Activated CD4-positive, alpha-beta T cell treated with anti-CD3 and anti-CD28 coated beads for 36 hours (primary cell): ENCODE data around the gene DOCK11. TPM values are rescaled to one million over a fixed set of nuclear protein-coding genes. Genes with fewer than 3 reads are reported as not detected.

Source experiments
- ATAC-seq: fragments of 200-7000 bp; cut with Tn5 transposase; one replicate; pipeline ENCODE4 v1.10.0; 2021; ENCODE audit warnings: mild to moderate bottlenecking, moderate library complexity
- CTCF ChIA-PET: fragments of 350-600 bp; sonication (Branson Sonifier 250); formaldehyde crosslinking; loops from one replicate; lab custom pipeline; 2021; ENCODE audit warnings: antibody characterized with exemption; lab: Charles Lee
- POLR2A ChIA-PET: fragments of 350-600 bp; sonication (Branson Sonifier 250); formaldehyde crosslinking; loops from one replicate; lab custom pipeline; 2021; ENCODE audit warnings: antibody characterized with exemption, inconsistent platforms; lab: Charles Lee
- DNase-seq: peaks from one replicate; pipeline ENCODE4 v3.0.0-alpha.2; 2020
- H3K27ac Mint-ChIP-seq: one replicate; pipeline ENCODE4 v1.8.0; 2021; ENCODE audit warnings: mixed read lengths
- H3K27me3 Mint-ChIP-seq: one replicate; pipeline ENCODE4 v1.8.0; 2021; ENCODE audit warnings: mixed read lengths
- H3K36me3 Mint-ChIP-seq: one replicate; pipeline ENCODE4 v1.8.0; 2021; ENCODE audit warnings: low read depth, mixed read lengths
- H3K4me1 Mint-ChIP-seq: one replicate; pipeline ENCODE4 v1.8.0; 2021; ENCODE audit warnings: mixed read lengths
- H3K4me3 Mint-ChIP-seq: one replicate; pipeline ENCODE4 v1.8.0; 2021; ENCODE audit warnings: mild to moderate bottlenecking, moderate library complexity, mixed read lengths
- H3K9me3 Mint-ChIP-seq: one replicate; pipeline ENCODE4 v1.8.0; 2021; ENCODE audit warnings: low read depth, mixed read lengths
- intact Hi-C, 2 experiments: fragments of 100-400 bp; cut with DNase I in 1 of 2; cut with micrococcal nuclease in 1 of 2; formaldehyde crosslinking; loops; one replicate each; pipeline versions ENCODE4 v1.14.2 to v1.15.1; 2022 to 2024; cut with DNase I, micrococcal nuclease
- total RNA-seq, 2 experiments: library from RNA; stranded (reverse); gene quantifications; one replicate each; pipeline ENCODE4 v1.2.3, GENCODE V29; 2021

Gene DOCK11
- total RNA-seq, 2 experiments from 2014 or later, result 37.2 to 47.3 TPM

GRCh38 chrX:118631586-118631985 lies 136.0 kb downstream of the DOCK11 start:
- DNase-seq, result no peak
- H3K9me3 Mint-ChIP-seq, result no peaks in the 10 kb centered on the region
- ChIA-PET POLR2A (no interaction called here), CTCF (interaction anchor here (0.6 kb wide), 1 partner anchor 315 kb away, joined by 3 read pairs; no protein-coding TSS in a partner anchor)
- peaks cover 5% of the 10 kb centered on the region for H3K4me1 Mint-ChIP-seq
- peaks cover 26% of the 10 kb centered on the region for H3K36me3 Mint-ChIP-seq
- no peaks in the 10 kb centered on the region for H3K27me3 Mint-ChIP-seq
- intact Hi-C loops, result loop anchor here in 1 of 2 experiments (10.0 kb wide), 1 partner anchor 173 kb away; no protein-coding TSS in a partner anchor
- no peak overlapping the region for H3K27ac Mint-ChIP-seq
- no peak for ATAC-seq
- no peak overlapping the region for H3K4me3 Mint-ChIP-seq

DNA sequence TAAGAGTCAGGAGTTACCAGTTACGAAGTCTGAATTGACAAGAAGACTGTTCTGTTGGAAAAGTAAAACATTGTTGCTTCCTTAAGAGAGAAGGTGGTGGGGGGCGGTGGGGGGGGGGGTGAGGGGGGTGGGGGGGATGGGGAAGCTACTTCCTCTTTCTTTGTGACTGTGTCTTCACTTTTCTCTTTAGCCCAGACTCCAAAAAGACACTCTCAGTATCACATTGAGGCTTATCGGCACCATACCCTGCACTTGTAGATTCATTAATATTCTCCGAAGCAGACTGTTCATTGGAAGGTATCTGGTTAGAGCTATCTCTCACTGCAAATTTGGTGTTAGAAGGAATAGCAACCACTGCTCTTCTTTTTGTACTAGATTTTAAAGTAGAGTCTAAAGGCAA lies 137.2 kb downstream of the DOCK11 start:
- H3K36me3 Mint-ChIP-seq, result peaks cover 25% of the 10 kb centered on the region
- H3K4me1 Mint-ChIP-seq, result peaks cover 5% of the 10 kb centered on the region
- no peak for DNase-seq
- H3K27ac Mint-ChIP-seq, result peak overlapping the region; percentile 55
- intact Hi-C loops, result loop anchor here in 1 of 2 experiments (10.0 kb wide), 1 partner anchor 172 kb away; no protein-coding TSS in a partner anchor
- no peaks in the 10 kb centered on the region for H3K9me3 Mint-ChIP-seq
- POLR2A ChIA-PET, result no interaction called here
- H3K27me3 Mint-ChIP-seq, result no peaks in the 10 kb centered on the region
- H3K4me3 Mint-ChIP-seq, result no peak overlapping the region
- ATAC-seq, result no peak
- CTCF ChIA-PET, result no interaction called here

- peak; percentile 5 for DNase-seq
- Mint-ChIP-seq H3K27me3 (no peaks in the 10 kb centered on the region), H3K36me3 (peaks cover 25% of the 10 kb centered on the region), H3K27ac (peak overlapping the region; percentile 55), H3K9me3 (no peaks in the 10 kb centered on the region), H3K4me3 (no peak overlapping the region), H3K4me1 (peaks cover 5% of the 10 kb centered on the region)
- peak; percentile 71 for ATAC-seq
- ChIA-PET CTCF (no interaction called here), POLR2A (no interaction called here)
- intact Hi-C loops, result loop anchor here in 1 of 2 experiments (10.0 kb wide), 1 partner anchor 171 kb away; no protein-coding TSS in a partner anchor
Observed at GRCh38 chrX:118633530-118633929, 137.9 kb downstream of the DOCK11 start.

DNA sequence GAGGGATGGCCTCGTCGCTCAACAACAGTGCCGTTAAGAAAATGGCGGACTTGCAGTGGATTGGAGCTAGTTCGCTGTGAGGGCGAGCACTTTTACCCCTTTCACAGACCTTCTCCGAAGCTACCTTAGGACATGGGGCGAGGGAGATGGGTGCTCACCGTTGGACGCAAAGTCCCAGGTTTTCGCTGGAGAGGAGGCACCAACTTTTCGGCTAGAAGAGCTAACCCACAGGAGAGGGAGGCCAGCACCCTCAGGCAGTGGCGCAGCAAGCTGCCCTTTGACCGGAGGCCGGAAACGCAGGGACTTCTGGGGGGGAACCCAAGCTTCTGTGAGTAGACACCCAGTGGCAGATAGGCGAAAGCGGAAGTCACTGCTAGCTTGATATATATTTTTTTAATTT lies 138.7 kb downstream of the DOCK11 start:
- CTCF ChIA-PET, result interaction anchor here (1.0 kb wide), 1 partner anchor 10 kb away, joined by 3 read pairs; no protein-coding TSS in a partner anchor
- peaks cover 25% of the 10 kb centered on the region for H3K36me3 Mint-ChIP-seq
- intact Hi-C loops, result loop anchor here in 1 of 2 experiments (10.0 kb wide), 1 partner anchor 170 kb away; no protein-coding TSS in a partner anchor

GRCh38 chrX:118637997-118638396 lies 142.4 kb downstream of the DOCK11 start:
- intact Hi-C loops, result loop anchor here in 1 of 2 experiments (10.0 kb wide), 1 partner anchor 167 kb away; no protein-coding TSS in a partner anchor
- CTCF ChIA-PET, result interaction anchor here (1.5 kb wide), 1 partner anchor 46 kb away, joined by 3 read pairs; no protein-coding TSS in a partner anchor
- no peaks in the 10 kb centered on the region for H3K9me3 Mint-ChIP-seq
- H3K4me1 Mint-ChIP-seq, result peaks cover 3% of the 10 kb centered on the region
- no peak overlapping the region for H3K4me3 Mint-ChIP-seq
- peaks cover 13% of the 10 kb centered on the region for H3K36me3 Mint-ChIP-seq
- POLR2A ChIA-PET, result no interaction called here
- H3K27me3 Mint-ChIP-seq, result no peaks in the 10 kb centered on the region
- DNase-seq, result no peak
- H3K27ac Mint-ChIP-seq, result no peak overlapping the region
- ATAC-seq, result no peak

More for the DNA sequence above, 138.7 kb downstream of the DOCK11 start:
- ATAC-seq, result no peak
- POLR2A ChIA-PET, result no interaction called here
- no peak overlapping the region for H3K27ac Mint-ChIP-seq
- no peaks in the 10 kb centered on the region for H3K9me3 Mint-ChIP-seq
- no peak for DNase-seq
- no peak overlapping the region for H3K4me3 Mint-ChIP-seq
- no peaks in the 10 kb centered on the region for H3K27me3 Mint-ChIP-seq
- peaks cover 5% of the 10 kb centered on the region for H3K4me1 Mint-ChIP-seq

- CTCF ChIA-PET, result interaction anchor here (0.9 to 2.1 kb wide), 3 partner anchors 10 to 43 kb away, joined by 3 to 6 read pairs (median 6); no protein-coding TSS in a partner anchor
- intact Hi-C loops, result loop anchor here in 1 of 2 experiments (1.0 kb wide), 1 partner anchor 163 kb away; no protein-coding TSS in a partner anchor
- H3K4me3 Mint-ChIP-seq, result no peak overlapping the region
- no peak overlapping the region for H3K27ac Mint-ChIP-seq
- H3K9me3 Mint-ChIP-seq, result no peaks in the 10 kb centered on the region
- DNase-seq (no peak), ATAC-seq (no peak)
- H3K36me3 Mint-ChIP-seq, result peaks cover 14% of the 10 kb centered on the region
- H3K4me1 Mint-ChIP-seq, result no peaks in the 10 kb centered on the region
- H3K27me3 Mint-ChIP-seq, result no peaks in the 10 kb centered on the region
- POLR2A ChIA-PET, result no interaction called here
Observed at GRCh38 chrX:118644378-118644777, 148.8 kb downstream of the DOCK11 start.

- DNase-seq (no peak), ATAC-seq (no peak)
- intact Hi-C loops, result no loop called here
- no peaks in the 10 kb centered on the region for H3K9me3 Mint-ChIP-seq
- no peak overlapping the region for H3K27ac Mint-ChIP-seq
- peaks cover 16% of the 10 kb centered on the region for H3K36me3 Mint-ChIP-seq
- ChIA-PET POLR2A (no interaction called here), CTCF (no interaction called here)
- H3K4me1 Mint-ChIP-seq, result no peaks in the 10 kb centered on the region
- H3K4me3 Mint-ChIP-seq, result no peak overlapping the region
- no peaks in the 10 kb centered on the region for H3K27me3 Mint-ChIP-seq
Observed at GRCh38 chrX:118652717-118653116, 157.1 kb downstream of the DOCK11 start.

DNA sequence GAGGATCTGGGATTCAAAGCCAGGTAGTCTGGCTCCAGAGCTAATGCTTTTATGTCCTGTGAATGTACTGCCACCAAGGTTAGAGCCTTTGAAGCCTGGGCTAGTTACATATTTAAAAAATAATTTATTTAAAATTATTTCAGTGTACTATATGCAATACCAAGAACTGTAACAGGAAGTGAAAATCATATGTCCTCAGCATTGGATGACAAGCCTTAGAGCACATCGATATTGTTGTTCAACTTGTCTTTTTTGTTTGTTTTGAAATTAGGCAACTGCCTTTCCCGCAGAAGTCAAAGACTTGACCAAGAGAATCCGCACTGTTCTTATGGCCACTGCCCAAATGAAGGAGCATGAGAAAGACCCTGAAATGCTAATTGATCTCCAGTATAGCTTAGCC lies 158.7 kb downstream of the DOCK11 start:
- ChIA-PET CTCF (interaction anchor here (2.3 kb wide), 1 partner anchor 10 kb away, joined by 6 read pairs; no protein-coding TSS in a partner anchor), POLR2A (no interaction called here)
- Mint-ChIP-seq H3K4me1 (no peaks in the 10 kb centered on the region), H3K36me3 (peaks cover 16% of the 10 kb centered on the region), H3K27ac (peak overlapping the region; percentile 17), H3K27me3 (no peaks in the 10 kb centered on the region), H3K9me3 (no peaks in the 10 kb centered on the region), H3K4me3 (no peak overlapping the region)
- intact Hi-C loops, result no loop called here
- no peak for DNase-seq
- no peak for ATAC-seq

DNA sequence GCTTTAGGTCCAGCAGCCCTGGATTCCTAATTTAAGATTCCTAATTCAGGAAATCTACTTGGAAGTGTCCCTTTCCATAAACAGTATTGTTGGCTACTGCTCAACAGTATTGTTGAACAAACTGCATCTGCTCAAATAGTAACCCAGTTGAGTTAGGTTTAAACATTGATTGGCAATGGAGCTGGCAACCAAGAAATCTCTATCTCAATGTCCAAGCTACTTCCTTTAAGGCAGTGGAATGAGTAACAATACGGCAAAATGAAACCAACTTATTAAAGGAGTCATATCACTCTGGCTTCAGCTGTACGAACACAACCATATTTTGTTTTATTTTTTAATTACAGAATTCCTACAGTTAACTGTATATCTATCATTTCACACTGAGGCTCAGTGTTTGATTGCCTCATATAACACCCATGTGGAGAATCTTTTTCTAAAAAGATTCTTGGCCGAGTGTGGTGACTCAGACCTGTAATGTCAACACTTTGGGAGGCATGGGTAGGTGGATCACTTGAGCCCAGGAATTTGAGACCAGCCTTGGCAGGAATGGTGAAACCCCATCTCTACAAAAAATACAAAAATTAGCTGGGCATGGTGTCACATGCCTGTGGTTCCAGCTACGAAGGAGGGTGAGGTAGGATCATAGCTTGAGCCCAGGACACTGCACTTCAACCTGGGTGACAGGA lies 160.1 kb downstream of the DOCK11 start:
- ATAC-seq (no peak), DNase-seq (no peak)
- peaks cover 16% of the 10 kb centered on the region for H3K36me3 Mint-ChIP-seq
- POLR2A ChIA-PET, result no interaction called here
- H3K27ac Mint-ChIP-seq, result no peak overlapping the region
- intact Hi-C loops, result no loop called here
- no peak overlapping the region for H3K4me3 Mint-ChIP-seq
- no peaks in the 10 kb centered on the region for H3K9me3 Mint-ChIP-seq
- no peaks in the 10 kb centered on the region for H3K4me1 Mint-ChIP-seq
- H3K27me3 Mint-ChIP-seq, result no peaks in the 10 kb centered on the region
- CTCF ChIA-PET, result no interaction called here

DNA sequence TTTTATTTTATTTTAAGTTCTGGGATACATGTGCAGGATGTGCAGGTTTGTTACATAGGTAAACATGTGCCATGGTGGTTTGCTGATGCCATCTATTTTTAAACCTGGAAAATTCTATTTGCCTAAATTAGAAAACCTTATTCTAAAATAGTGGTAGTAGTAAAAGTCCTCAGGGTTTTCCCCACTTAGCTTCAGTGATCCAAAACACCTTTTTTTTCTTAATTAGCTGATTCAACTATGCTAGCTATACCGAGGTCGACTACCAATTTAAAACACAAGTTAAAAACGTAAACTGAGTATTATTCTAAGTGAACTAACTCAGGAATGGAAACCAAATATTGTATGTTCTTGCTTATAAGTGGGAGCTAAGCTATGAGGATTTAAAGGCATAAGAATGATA lies 161.8 kb downstream of the DOCK11 start:
- Mint-ChIP-seq H3K36me3 (peaks cover 19% of the 10 kb centered on the region), H3K9me3 (no peaks in the 10 kb centered on the region), H3K27ac (no peak overlapping the region), H3K4me1 (no peaks in the 10 kb centered on the region), H3K4me3 (no peak overlapping the region), H3K27me3 (no peaks in the 10 kb centered on the region)
- ChIA-PET CTCF (interaction anchor here (1.8 kb wide), 1 partner anchor 14 kb away, joined by 6 read pairs; no protein-coding TSS in a partner anchor), POLR2A (no interaction called here)
- intact Hi-C loops, result no loop called here
- ATAC-seq, result no peak
- no peak for DNase-seq

- Mint-ChIP-seq H3K27ac (no peak overlapping the region), H3K36me3 (peaks cover 18% of the 10 kb centered on the region), H3K4me1 (no peaks in the 10 kb centered on the region), H3K9me3 (no peaks in the 10 kb centered on the region), H3K27me3 (no peaks in the 10 kb centered on the region), H3K4me3 (no peak overlapping the region)
- intact Hi-C loops, result no loop called here
- ChIA-PET CTCF (interaction anchor here (1.0 kb wide), 1 partner anchor 59 kb away, joined by 4 read pairs; no protein-coding TSS in a partner anchor), POLR2A (no interaction called here)
- ATAC-seq (no peak), DNase-seq (no peak)
Observed at GRCh38 chrX:118660085-118660484, 164.5 kb downstream of the DOCK11 start.

DNA sequence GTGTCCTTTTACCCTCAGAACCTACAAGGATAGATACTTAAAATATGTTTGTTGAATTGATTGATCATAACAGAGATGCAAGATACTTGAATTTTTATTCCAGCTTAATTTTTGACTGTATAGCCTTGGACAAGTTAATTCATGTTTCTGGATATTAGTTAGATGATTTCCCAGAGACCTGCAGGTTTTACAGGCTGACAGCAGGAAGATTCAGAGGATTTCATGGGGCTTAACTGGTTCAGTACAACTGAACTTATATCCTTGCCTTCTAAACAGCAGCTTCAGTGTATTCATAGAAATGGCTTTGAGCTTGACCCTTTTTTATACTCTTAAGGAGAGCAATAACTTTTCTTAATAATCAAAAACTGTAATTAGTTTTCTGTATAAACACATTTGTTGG lies 169.6 kb downstream of the DOCK11 start:
- no peak for DNase-seq
- no peak overlapping the region for H3K4me3 Mint-ChIP-seq
- ChIA-PET POLR2A (no interaction called here), CTCF (no interaction called here)
- H3K9me3 Mint-ChIP-seq, result no peaks in the 10 kb centered on the region
- H3K4me1 Mint-ChIP-seq, result peaks cover 4% of the 10 kb centered on the region
- peak overlapping the region; percentile 42 for H3K27ac Mint-ChIP-seq
- intact Hi-C loops, result no loop called here
- no peak for ATAC-seq
- H3K27me3 Mint-ChIP-seq, result no peaks in the 10 kb centered on the region
- H3K36me3 Mint-ChIP-seq, result peaks cover 19% of the 10 kb centered on the region
